Stimulated activated CD8-positive, alpha-beta memory T cell treated with anti-CD3 and anti-CD28 coated beads, Interleukin-15, amount 100 ng/mL, for 48 hours (primary cell): ENCODE measurements around the gene KCNMA1.

ENCODE experiments used
- DNase-seq, 2 donors: peaks; one replicate each; pipeline ENCODE4 v3.0.0-alpha.2; 2020; ENCODE audit warnings: low read depth in 2 of 2

KCNMA1 gene

DNA sequence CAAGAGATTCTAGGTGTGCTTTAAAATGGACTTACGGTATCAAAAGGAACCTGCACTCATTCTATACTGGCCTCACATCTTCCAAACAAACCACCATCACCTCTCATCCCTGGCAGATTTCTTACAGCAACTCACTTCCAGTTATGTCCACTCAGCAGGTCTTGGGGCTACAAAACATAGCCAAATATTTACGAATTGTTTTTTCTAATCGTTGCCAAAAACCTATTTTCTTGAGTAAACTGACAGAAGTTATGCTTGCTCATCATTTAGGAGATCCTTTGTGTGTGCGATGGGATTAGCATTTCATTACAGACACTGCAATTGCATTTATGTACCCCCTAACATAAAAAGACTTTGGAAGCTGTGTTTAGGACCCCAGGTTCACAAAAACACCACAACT lies 2.7 kb downstream of the KCNMA1 start:
- no peak for DNase-seq

DNA sequence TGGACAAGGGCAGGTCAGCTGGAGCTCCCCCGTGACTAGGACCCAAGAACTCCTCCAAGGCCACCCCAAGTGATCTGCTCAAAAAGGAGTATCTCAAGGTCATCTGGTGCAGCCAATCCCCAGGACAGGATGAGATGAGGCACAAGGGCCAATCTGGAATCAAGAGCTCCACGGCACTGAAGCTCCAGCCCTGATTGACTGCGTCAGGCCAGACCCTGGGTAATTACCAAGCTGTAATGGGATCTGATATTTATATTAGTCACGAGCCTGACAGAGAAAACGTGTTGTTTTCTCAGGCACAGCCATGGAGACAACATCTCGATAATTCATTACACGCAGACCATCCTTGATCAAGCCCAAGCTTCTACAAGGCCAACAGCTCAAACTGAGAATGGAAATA lies 4.2 kb downstream of the KCNMA1 start:
- DNase-seq: no peak

DNA sequence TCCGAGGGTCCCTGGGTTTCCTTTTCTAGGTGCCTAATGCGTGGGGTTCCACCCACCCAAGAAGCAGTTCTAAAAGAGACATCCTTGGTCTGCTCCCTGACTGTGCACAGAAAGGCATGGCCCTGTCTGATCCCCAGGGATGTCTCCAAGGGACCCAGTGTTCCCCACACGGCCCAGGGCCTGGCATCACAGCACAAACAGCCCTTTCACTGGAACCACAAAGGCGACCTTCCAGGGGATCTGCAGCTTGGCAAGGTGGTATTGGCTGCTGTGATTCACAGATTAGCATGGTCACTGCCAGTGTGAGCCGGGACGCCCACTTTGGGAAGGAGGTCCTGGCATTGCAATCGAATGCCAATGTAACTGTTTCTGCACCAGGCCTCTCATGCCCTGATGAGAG lies 6.4 kb downstream of the KCNMA1 start:
- DNase-seq: no peak

DNA sequence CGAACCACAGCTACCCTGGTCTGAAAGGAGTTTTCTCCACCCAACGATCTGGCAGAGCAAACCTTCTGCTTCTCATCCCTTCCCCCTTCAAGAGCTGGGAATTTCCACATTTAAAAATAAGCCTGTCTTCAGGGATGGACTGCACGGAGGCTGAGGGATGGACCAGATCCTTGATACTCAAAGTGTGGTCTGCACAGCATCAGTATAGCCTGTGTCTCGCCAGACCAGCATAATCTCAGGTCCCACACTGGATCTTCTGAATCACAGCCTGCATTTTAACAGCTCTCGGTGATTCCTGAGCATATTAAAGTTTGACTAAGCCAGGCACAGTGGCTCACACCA lies 7.1 kb downstream of the KCNMA1 start:
- DNase-seq: no peak

- DNase-seq: no peak
These were observed 7.7 kb downstream of the KCNMA1 start for GRCh38 chr10:77629775-77630506.

DNA sequence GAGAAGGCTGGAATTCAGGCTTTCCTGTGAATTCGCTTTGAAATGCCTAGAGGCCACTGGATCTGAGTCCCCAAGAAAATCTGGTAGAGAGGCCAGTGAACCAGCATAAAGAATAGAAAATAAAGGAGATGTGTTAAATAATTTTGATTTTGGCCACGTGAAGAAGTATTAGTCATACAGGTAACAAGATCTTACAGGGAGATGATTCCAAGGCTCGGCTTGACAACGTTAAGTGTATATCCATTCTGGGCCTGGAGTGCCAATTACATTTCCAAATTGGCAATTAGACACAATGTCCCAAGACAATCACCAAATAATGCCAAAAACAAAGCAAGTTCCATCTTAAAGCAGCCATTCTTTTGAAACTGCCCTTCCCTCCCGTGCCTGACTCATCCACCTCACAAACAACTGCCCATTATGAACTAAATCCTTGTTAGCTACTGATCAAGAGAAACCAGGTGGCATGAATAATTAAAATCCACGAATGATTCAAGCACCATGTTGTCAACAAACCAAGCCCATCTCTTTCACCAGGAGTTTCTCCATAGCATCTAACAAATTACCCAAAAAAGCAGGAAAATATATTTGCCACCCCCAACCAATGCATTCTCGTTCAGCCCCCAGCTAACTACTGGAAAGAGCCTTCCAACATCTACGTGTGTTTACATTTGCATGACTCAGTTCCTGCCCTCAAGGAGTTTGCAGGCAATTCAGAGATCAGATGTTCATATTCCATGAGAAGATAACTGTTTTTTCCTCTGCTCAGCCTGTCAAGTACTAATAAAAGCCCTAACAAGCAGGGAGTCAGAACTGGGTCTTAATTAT lies 8.5 kb downstream of the KCNMA1 start:
- DNase-seq: no peak

GRCh38 chr10:77626266-77626935 lies 11.2 kb downstream of the KCNMA1 start:
- DNase-seq: no peak

- no peak for DNase-seq
These were observed 12.2 kb downstream of the KCNMA1 start for GRCh38 chr10:77625379-77625778.

GRCh38 chr10:77622889-77623291 lies 14.7 kb downstream of the KCNMA1 start:
- no peak for DNase-seq

- no peak for DNase-seq
These were observed 16.9 kb downstream of the KCNMA1 start for GRCh38 chr10:77620731-77621130.

DNA sequence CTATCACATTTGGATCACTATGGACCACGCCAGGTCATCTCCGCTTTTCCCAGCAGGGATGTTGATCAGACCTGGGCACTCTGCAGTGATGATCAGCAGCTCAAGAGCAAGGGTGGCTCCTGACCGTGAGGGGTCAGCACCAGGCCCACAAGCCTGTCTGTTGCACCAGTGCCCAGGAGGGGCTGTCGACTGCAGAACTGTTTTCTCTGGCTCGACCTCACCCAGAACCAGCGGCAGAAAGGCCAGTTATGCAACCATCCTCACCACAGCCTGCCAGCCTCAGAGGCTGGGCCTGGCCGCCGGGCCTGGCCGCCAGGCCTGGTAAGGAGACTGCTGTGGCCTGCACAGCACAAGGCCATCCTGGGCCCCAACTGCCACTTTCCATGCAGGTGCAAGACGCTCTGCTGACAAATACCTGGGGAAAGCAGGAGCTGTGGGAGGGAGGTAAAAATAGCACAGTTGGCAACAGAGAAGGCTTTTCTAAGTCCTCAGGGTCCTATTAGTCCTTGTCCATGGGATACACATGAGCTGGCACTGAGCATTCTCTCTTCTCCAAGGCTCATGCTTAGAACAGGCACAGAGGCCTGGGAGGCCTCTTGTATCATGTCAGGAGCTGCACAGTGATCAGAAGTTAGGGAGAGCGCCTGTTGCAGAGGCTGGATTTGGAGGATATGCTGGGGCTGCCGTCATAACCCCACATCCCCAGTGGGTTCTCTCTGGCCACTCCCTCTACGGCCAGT lies 17.5 kb downstream of the KCNMA1 start:
- DNase-seq: no peak

GRCh38 chr10:77618117-77618516 lies 19.5 kb downstream of the KCNMA1 start:
- DNase-seq: no peak

DNA sequence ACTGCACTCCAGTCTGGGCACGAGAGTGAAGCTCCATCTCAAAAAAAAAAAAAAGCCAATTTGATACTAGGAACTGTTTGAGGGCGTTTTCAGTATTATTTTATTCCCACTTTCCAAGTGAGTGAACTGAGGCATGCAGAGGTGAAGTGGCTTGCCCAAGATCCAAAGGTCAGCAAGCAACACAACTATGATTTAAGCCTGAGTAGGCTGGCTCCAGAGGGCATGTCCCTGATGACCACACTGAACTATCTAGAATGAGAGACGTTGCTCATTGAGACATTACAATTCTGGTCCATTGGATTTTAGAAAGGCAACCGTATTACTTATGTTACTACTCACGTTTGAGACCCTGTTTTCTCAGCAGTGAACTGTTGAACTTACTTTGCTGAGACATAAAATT lies 20.8 kb downstream of the KCNMA1 start:
- DNase-seq: no peak

GRCh38 chr10:77614778-77615625 lies 22.6 kb downstream of the KCNMA1 start:
- DNase-seq: no peak

DNA sequence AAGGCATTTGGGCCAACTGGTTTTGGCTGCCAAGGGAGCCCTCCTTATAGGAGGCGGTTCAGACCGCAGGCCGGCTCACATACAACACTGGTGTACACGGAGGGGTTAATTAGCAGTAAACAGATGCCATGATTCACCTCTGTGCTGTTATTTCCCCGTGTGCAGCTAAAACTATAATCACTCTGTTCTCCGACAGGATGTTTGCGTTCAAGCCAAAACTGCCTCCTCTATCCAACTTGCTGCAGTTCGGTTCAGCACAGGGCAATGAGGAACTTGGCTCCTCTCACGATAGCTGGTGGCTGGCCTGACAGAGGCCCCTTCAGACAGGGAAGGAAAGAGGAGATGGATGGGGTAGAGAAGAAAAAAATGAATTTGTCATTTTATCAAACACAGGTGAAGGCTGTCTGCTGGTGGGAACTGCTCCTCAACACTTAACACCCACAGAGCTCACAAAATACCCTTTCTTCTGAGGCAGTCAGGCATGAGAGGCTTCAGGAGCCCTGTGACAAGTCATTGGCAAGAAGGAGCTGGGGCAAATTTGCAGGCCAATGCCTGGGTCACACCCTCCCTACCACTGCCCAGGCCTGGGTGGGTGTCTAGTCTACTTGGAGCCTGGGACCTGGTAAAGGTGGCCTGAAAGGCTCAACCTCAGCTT lies 24.0 kb downstream of the KCNMA1 start:
- no peak for DNase-seq

DNA sequence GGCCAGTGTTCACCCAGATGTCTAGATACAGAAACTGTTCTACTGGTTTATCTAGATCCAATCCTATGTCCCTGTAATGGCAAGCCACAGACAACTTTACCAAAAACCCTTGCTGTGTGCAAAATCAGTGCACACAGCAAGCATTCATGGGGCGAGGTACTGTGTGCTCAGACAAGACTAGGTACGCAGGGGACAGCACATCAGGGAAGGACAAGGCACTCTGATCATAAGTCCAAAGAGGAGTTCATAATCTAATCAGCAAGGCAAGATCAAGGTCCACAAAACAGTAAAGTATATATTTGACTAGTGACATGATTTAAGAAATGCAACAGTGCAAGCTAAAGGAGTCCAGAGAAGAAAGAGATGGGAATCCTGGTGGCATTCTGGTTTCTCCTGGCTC lies 25.9 kb downstream of the KCNMA1 start:
- no peak for DNase-seq

- DNase-seq: no peak
These were observed 26.4 kb downstream of the KCNMA1 start for GRCh38 chr10:77611221-77611620.

- no peak for DNase-seq
These were observed 27.8 kb downstream of the KCNMA1 start for GRCh38 chr10:77609781-77610272.

GRCh38 chr10:77608281-77608680 lies 29.3 kb downstream of the KCNMA1 start:
- no peak for DNase-seq

DNA sequence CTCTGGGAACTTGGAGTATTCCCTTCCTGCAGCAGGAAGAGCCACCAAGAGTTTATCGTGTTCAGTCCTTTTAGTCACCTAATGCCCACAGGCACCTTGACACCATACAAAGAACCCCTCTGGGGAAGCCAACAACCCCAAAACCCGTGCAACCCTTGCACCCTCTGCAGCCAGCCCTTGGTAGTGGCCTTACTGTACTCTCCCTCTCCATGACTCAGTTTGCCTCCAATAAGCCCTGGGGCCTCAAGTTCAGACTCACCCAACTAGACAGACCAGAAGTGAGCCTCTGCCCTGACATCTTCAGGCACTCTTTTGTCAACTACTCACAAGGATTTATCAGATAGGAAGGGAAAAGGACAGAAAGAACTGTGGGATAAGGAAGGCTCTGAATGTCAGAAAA lies 30.9 kb downstream of the KCNMA1 start:
- DNase-seq: no peak

DNA sequence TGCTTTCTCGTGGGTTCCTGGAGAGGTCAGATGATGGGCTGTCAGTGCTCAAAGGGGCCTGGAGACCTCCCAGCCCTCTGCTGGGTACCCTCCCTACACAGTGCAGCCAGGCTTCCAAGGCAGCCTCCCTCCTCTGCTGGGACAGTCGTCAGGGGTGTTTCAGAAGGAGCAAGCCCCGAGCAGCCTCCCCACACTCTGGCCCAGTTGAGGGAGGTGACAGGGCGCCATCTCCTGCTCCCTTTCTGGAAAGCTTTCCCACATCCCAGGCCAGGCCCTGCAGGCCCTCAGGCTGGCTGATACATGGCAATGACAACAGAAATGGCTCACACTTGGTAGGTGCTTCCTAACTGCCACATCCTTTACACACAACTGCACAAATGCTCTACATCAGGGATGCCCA lies 32.1 kb downstream of the KCNMA1 start:
- no peak for DNase-seq
